Hematopoietic multipotent progenitor cell treated with erythropoietin and hydrocortisone succinate and interleukin-3 and kit ligand, for 8 days (in vitro differentiated cells): ENCODE results near the gene MXRA7.
A peak's percentile ranks its signal among the peaks of the same experiment; 100 is the strongest.
"Not testable (repeated sequence)": the region's sequence is repeated elsewhere in the genome, so short reads cannot be mapped to it uniquely, and the experiment has no call there.

ENCODE experiments used
- DNase-seq: peaks from one replicate; pipeline ENCODE4 v3.0.0-alpha.2; 2015

Gene MXRA7

DNA sequence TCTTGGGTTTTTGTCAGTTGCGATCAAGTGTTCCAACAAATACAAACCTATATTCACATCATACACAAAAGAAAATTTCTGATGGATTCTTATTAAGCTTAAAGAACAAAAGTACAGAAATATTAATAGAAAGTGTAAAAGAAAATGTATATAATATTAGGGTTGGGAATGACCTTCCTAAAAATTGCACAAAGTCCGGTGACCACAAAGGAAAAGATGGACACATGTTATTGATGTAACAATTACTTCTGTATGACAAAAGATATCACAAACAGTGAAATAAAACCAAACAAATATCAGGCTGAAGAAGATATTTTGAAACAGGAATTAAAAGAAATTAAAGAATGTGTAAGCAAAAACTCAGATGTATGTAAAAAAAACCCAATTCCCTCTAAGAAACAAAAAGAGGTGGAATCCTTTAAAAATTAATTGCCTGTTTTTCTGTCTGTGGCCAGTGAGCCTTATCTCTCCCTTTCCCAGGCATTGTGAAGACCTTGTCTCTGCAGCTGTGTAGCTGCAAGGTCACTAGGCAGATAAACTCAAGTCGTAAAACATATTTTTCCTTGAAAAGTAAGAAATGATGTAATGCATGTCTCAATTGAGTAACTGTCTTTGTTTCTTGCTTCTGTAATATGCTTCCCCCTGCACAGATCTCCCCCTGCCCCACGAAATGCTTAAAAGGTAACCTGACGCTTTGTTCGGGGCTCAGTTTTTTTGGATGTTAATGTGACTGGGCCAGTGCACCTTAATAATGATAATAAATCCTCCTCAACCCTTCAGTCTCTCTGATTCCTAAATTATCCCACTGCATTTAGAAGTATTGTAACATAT is 70.0 kb downstream of the MXRA7 start:
- peak; percentile 91 for DNase-seq

DNA sequence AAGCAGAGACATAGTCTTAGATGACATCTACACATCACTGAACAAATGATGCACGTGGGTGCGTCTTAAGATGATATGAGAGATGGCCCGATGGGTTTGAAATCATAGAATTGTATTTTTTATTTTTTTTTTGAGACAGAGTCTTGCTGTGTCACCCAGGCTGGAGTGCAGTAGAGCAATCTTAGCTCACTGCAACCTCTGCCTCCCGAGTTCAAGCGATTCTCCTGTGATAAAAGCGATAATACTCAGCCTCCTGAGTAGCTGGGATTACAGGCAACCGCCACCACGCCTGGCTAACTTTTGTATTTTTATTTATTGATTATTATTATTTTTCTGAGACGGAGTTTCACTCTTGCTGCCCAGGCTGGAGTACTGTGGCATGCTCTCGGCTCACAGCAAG is 72.5 kb downstream of the MXRA7 start:
- no peak for DNase-seq

DNA sequence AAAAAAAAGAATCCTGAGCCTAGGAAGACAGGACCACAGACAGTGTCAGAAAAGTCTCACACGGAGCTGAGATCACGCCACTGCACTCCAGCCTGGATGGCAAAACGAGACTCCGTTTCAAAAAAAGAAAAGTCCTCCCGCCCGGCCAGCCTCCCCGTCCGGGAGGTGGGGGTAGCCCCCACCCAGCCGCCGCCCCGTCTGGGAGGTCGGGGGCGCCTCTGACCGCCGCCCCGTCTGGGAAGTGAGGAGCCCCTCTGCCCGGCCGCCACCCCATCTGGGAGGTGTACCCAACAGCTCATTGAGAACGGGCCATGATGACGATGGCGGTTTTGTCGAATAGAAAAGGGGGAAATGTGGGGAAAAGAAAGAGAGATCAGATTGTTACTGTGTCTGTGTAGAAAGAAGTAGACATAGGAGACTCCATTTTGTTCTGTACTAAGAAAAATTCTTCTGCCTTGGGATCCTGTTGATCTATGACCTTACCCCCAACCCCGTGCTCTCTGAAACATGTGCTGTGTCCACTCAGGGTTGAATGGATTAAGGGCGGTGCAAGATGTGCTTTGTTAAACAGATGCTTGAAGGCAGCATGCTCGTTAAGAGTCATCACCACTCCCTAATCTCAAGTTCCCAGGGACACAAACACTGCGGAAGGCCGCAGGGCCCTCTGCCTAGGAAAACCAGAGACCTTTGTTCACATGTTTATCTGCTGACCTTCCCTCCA is 74.1 kb downstream of the MXRA7 start:
- not testable (repeated sequence) for DNase-seq

DNA sequence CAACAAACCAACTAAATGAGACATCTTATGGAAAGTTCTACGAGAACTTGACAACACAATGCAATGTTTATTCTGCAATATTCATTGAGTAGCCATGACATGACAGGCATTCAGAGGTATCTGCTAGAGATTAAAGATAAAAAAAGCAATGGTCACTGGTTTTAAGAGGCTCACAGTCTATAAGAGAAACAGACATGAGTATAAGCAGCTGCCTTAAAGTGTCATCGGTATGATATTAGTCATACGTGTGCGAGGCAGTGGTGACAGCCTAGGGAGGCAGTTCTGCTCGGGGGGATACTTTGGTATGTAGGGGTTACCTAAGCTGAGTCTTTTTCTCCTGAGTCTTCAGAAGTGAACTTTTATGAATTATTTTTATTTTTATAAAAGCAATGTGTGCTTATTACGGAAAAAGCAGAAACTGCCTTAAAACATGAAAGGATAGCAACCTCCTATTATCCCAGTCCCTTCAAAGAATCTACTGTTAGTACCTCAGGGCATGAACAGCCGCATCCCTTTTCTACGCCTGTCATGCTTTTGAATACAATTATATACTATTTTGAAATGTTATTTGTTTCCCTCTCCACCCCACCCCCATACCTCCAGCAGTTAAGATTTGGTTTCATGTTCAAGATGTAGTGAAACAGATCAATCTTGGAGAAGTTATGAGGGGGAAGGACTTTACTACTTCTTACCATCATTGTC is 75.0 kb downstream of the MXRA7 start:
- DNase-seq: no peak

DNA sequence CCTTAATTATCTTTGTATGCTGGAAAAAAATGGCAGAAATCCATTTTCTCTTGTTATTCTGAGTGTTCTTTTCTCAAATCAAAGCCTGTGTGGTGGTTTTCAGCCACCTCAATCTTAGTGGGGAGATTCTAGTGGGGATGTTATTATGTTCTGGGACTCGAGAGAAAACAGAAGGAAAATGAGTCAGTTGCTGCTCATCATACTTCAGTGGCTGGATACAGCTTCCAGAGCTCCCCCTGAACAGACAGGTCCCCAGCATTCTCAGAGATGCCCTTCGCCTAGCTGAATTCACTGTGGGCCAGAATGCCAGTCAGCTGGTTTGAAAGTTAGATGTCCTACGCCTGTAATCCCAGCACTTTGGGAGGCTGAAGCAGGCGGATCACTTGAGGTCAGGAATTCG is 75.7 kb downstream of the MXRA7 start:
- DNase-seq: no peak

DNA sequence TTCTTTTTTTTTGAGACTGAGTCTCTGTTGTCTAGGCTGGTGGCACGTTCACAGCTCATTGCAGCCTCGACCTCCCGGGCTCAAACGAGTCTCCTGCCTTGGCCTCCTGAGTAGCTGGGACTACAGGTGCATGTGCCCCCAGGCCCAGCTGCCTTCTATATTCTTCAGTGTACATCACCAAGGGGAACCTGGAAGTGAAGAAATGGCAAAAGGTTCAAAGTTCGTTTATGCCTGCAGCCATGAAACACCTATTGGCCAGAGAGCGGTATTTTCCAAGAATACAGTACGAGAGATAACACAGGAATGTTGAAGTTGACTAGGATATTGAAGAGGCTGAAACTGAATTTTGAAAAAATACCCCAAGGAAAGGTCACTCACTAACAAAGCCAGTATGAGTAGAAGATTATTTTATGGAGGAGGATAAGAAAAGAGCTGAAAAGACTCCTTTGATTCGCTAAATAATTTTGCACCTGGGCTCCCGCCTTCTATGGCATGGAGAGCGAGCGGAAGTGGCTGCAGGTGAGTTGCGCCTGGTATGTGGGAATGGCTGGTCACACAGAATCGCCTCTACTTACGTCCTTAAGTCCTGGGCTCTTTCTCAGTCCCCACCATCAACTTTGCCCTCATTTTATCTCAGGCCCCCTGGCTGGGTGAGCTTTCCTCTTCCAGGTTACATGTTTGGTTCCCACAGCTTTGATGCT is 77.0 kb downstream of the MXRA7 start:
- DNase-seq: no peak

DNA sequence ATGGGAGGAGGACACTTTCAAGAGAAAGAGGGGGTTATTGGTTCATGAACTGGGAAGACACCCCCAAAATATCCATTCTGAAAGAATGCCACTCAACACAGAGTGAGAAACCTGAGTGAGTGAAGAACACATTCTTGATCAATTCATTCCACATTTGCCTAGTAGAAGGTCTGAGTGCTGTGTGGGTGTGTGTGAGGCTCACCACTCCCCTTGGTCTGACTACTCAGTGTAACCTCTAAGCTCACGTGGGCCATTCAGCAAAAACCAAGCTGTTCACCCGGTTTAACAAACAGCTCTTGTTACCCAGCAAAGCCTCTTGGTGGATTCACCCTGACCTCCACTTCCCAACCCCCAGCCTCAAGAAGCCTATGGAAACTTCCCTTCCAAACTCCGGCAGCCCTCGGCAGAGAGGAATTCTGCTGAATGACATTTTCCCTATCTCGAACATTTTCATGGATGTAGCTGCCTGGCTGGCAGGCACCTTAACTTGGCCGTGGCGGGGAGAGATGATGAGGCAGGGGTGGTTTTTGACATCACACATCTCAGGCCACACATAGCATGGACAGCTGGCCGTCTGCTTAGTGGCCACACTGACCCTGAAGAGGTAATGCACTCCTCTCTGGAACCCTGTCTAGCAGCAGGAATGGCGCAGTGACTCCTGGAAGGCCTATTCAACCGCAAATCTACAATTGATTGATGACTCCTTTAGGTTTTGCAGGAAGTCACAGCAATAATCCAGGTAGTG is 78.8 kb downstream of the MXRA7 start:
- DNase-seq: no peak

DNA sequence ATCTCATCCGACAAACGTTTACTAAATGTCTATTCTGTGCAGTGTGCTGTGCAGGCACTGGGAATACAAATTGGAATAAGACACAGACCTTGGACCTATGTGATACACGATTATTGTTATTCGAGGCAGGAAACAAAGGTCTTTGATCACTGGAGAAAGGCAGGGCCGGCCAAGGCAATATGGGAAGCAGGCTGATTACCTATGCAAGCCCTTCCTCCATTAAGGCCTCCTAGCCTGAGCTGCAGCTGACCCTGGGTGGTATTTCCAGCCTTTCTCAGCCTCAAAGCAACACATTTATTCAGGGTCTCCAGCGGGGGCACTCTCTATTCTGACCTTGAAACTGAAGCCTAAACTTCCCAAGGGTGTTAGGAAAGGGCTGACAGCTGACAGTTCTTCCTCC is 80.6 kb downstream of the MXRA7 start:
- no peak for DNase-seq
